WTC11 (cell line): ENCODE data around the gene SOS2. TPM values are rescaled to one million over a fixed set of nuclear protein-coding genes. Genes with fewer than 3 reads are reported as not detected.
"Not testable (repeated sequence)": the region's sequence is repeated elsewhere in the genome, so short reads cannot be mapped to it uniquely, and the experiment has no call there.

Source experiments
- ATAC-seq: fragments of 200-7000 bp; cut with Tn5 transposase; 2 replicates; pipeline ENCODE4 v1.10.0; 2021; ENCODE audit warnings: mild to moderate bottlenecking, moderate library complexity
- CTCF ChIA-PET: fragments of 300-600 bp; sonication (Branson Sonifier 250); formaldehyde crosslinking; loops from one replicate; lab custom pipeline; 2021; ENCODE audit warnings: antibody characterized with exemption; lab: Charles Lee
- POLR2A ChIA-PET: fragments of 350-600 bp; sonication (Branson Sonifier 250); formaldehyde crosslinking; loops from one replicate; lab custom pipeline; 2021; ENCODE audit warnings: antibody characterized with exemption; lab: Charles Lee
- DNase-seq: peaks from one replicate; pipeline ENCODE4 v3.0.0; 2021; ENCODE audit warnings: low spot score
- H3K27ac Mint-ChIP-seq: 2 replicates; pipeline ENCODE4 v1.8.0; 2021; ENCODE audit warnings: mixed read lengths
- H3K27me3 Mint-ChIP-seq: 2 replicates; pipeline ENCODE4 v1.8.0; 2021; ENCODE audit warnings: low read depth, mild to moderate bottlenecking, moderate library complexity, mixed read lengths
- H3K36me3 Mint-ChIP-seq: 2 replicates; pipeline ENCODE4 v1.8.0; 2021; ENCODE audit warnings: mixed read lengths
- H3K4me1 Mint-ChIP-seq: 2 replicates; pipeline ENCODE4 v1.8.0; 2022; ENCODE audit warnings: mixed read lengths
- H3K4me3 Mint-ChIP-seq: 2 replicates; pipeline ENCODE4 v1.8.0; 2021; ENCODE audit warnings: mild to moderate bottlenecking, moderate library complexity, mixed read lengths
- H3K9me3 Mint-ChIP-seq: 2 replicates; pipeline ENCODE4 v1.8.0; 2021; ENCODE audit warnings: mixed read lengths
- CDX4 ChIP-seq: fragments of 250-450 bp; sonication (Bioruptor Pico); IDR thresholded peaks from 2 replicates; pipeline ENCODE4 v1.9.0; 2021; ENCODE audit warnings: moderate library complexity, mild to moderate bottlenecking, inconsistent platforms, borderline replicate concordance
- CTCF ChIP-seq: fragments of 200-600 bp; IDR thresholded peaks from 2 replicates; pipeline ENCODE4 v1.8.0; 2022; ENCODE audit warnings: antibody characterized with exemption
- ELF4 ChIP-seq: sonication (generic); formaldehyde crosslinking; IDR thresholded peaks from 2 replicates; pipeline ENCODE4 v1.8.1; 2022; ENCODE audit warnings: low read depth, mild to moderate bottlenecking, moderate library complexity, missing genetic modification reagents
- ESRRA ChIP-seq: sonication (generic); formaldehyde crosslinking; IDR thresholded peaks from 2 replicates; pipeline ENCODE4 v1.8.1; 2022; ENCODE audit warnings: mild to moderate bottlenecking, missing genetic modification reagents, borderline replicate concordance
- JAZF1 ChIP-seq: fragments of 250-450 bp; sonication (Bioruptor Pico); IDR thresholded peaks from 2 replicates; pipeline ENCODE4 v1.9.0; 2021; ENCODE audit warnings: moderate library complexity, mild to moderate bottlenecking, inconsistent platforms
- JUN ChIP-seq: sonication (generic); formaldehyde crosslinking; IDR thresholded peaks from 2 replicates; pipeline ENCODE4 v1.8.0; 2023; ENCODE audit warnings: mild to moderate bottlenecking, missing genetic modification reagents
- MAX ChIP-seq: sonication (generic); formaldehyde crosslinking; IDR thresholded peaks from 2 replicates; pipeline ENCODE4 v1.8.0; 2022; ENCODE audit warnings: mild to moderate bottlenecking, missing genetic modification reagents
- MXD4 ChIP-seq: fragments of 250-450 bp; sonication (Bioruptor Pico); IDR thresholded peaks from 2 replicates; pipeline ENCODE4 v1.8.0; 2021; ENCODE audit warnings: mild to moderate bottlenecking, moderate library complexity, borderline replicate concordance
- NFATC4 ChIP-seq: fragments of 250-450 bp; sonication (Bioruptor Pico); IDR thresholded peaks from 2 replicates; pipeline ENCODE4 v1.9.0; 2021; ENCODE audit warnings: mild to moderate bottlenecking
- PRDM15 ChIP-seq: sonication (generic); formaldehyde crosslinking; IDR thresholded peaks from 2 replicates; pipeline ENCODE4 v1.8.0; 2022; ENCODE audit warnings: missing genetic modification reagents
- SOX15 ChIP-seq: fragments of 250-450 bp; sonication (Bioruptor Pico); IDR thresholded peaks from 2 replicates; pipeline ENCODE4 v1.9.0; 2021; ENCODE audit warnings: mild to moderate bottlenecking
- TP53 ChIP-seq: sonication (generic); formaldehyde crosslinking; IDR thresholded peaks from 2 replicates; pipeline ENCODE4 v1.8.1; 2023; ENCODE audit warnings: mild to moderate bottlenecking, missing genetic modification reagents
- USF2 ChIP-seq: sonication (generic); formaldehyde crosslinking; IDR thresholded peaks from 2 replicates; pipeline ENCODE4 v1.8.1; 2023; ENCODE audit warnings: mild to moderate bottlenecking, missing genetic modification reagents, moderate library complexity
- total RNA-seq: library from RNA; stranded (reverse); gene quantifications from 3 replicates; pipeline ENCODE4 v1.2.3, GENCODE V29; 2021
- TF ChIP-seq, protein P1 (sequence below): sonication (generic); formaldehyde crosslinking; IDR thresholded peaks from 2 replicates; pipeline ENCODE4 v1.8.1; 2023; ENCODE audit warnings: mild to moderate bottlenecking, moderate library complexity, missing genetic modification reagents
- TF ChIP-seq, protein P2 (sequence below): fragments of 250-450 bp; sonication (Bioruptor Pico); IDR thresholded peaks from 2 replicates; pipeline ENCODE4 v1.9.0; 2021; ENCODE audit warnings: mild to moderate bottlenecking, borderline replicate concordance
- TF ChIP-seq, protein P3 (sequence below): sonication (generic); formaldehyde crosslinking; IDR thresholded peaks from 2 replicates; pipeline ENCODE4 v1.8.1; 2022; ENCODE audit warnings: low read depth, mild to moderate bottlenecking, moderate library complexity, missing genetic modification reagents, borderline replicate concordance

The SOS2 gene
- total RNA-seq, 1 experiment from 2014 or later, result 11.0 TPM

- ATAC-seq (no peak; the same call in 1 of the 2 replicates), DNase-seq (no peak)
- Mint-ChIP-seq H3K27ac (no peak overlapping the region), H3K4me1 (peaks cover 8% of the 10 kb centered on the region)
- CTCF ChIA-PET, result interaction anchor here (0.9 to 1.1 kb wide), 2 partner anchors 22 to 220 kb away, joined by 3 read pairs; no protein-coding TSS in a partner anchor
- TF ChIP-seq MXD4, result no peak
- TF ChIP-seq CTCF, result no peak
- TF ChIP-seq, protein P1, sequence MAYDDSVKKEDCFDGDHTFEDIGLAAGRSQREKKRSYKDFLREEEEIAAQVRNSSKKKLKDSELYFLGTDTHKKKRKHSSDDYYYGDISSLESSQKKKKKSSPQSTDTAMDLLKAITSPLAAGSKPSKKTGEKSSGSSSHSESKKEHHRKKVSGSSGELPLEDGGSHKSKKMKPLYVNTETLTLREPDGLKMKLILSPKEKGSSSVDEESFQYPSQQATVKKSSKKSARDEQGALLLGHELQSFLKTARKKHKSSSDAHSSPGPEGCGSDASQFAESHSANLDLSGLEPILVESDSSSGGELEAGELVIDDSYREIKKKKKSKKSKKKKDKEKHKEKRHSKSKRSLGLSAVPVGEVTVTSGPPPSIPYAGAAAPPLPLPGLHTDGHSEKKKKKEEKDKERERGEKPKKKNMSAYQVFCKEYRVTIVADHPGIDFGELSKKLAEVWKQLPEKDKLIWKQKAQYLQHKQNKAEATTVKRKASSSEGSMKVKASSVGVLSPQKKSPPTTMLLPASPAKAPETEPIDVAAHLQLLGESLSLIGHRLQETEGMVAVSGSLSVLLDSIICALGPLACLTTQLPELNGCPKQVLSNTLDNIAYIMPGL (CRISPR knock-in tag), result no peak
- no peak for TF ChIP-seq PRDM15 (CRISPR knock-in tag)
- TF ChIP-seq, protein P2, sequence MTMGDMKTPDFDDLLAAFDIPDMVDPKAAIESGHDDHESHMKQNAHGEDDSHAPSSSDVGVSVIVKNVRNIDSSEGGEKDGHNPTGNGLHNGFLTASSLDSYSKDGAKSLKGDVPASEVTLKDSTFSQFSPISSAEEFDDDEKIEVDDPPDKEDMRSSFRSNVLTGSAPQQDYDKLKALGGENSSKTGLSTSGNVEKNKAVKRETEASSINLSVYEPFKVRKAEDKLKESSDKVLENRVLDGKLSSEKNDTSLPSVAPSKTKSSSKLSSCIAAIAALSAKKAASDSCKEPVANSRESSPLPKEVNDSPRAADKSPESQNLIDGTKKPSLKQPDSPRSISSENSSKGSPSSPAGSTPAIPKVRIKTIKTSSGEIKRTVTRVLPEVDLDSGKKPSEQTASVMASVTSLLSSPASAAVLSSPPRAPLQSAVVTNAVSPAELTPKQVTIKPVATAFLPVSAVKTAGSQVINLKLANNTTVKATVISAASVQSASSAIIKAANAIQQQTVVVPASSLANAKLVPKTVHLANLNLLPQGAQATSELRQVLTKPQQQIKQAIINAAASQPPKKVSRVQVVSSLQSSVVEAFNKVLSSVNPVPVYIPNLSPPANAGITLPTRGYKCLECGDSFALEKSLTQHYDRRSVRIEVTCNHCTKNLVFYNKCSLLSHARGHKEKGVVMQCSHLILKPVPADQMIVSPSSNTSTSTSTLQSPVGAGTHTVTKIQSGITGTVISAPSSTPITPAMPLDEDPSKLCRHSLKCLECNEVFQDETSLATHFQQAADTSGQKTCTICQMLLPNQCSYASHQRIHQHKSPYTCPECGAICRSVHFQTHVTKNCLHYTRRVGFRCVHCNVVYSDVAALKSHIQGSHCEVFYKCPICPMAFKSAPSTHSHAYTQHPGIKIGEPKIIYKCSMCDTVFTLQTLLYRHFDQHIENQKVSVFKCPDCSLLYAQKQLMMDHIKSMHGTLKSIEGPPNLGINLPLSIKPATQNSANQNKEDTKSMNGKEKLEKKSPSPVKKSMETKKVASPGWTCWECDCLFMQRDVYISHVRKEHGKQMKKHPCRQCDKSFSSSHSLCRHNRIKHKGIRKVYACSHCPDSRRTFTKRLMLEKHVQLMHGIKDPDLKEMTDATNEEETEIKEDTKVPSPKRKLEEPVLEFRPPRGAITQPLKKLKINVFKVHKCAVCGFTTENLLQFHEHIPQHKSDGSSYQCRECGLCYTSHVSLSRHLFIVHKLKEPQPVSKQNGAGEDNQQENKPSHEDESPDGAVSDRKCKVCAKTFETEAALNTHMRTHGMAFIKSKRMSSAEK, result no peak
- TF ChIP-seq SOX15 (CRISPR knock-in tag), result no peak
- no peak for TF ChIP-seq MAX (CRISPR knock-in tag)
- TF ChIP-seq, protein P3, sequence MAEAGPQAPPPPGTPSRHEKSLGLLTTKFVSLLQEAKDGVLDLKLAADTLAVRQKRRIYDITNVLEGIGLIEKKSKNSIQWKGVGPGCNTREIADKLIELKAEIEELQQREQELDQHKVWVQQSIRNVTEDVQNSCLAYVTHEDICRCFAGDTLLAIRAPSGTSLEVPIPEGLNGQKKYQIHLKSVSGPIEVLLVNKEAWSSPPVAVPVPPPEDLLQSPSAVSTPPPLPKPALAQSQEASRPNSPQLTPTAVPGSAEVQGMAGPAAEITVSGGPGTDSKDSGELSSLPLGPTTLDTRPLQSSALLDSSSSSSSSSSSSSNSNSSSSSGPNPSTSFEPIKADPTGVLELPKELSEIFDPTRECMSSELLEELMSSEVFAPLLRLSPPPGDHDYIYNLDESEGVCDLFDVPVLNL (CRISPR knock-in tag), result no peak
- no peak for TF ChIP-seq USF2 (CRISPR knock-in tag)
- TF ChIP-seq ESRRA (CRISPR knock-in tag), result no peak
- no peak for TF ChIP-seq ELF4
- no peak for TF ChIP-seq TP53 (CRISPR knock-in tag)
- no peak for TF ChIP-seq JUN (CRISPR knock-in tag)
- no peak for TF ChIP-seq JAZF1 (CRISPR knock-in tag)
- TF ChIP-seq NFATC4 (CRISPR knock-in tag), result no peak
- TF ChIP-seq CDX4, result no peak
- TF ChIP-seq, all 79 proteins: peak for 0
- Mint-ChIP-seq H3K27me3 (no peaks in the 10 kb centered on the region), H3K9me3 (no peaks in the 10 kb centered on the region), H3K4me3 (no peak overlapping the region), H3K36me3 (no peaks in the 10 kb centered on the region)
- POLR2A ChIA-PET, result interaction anchor here (0.6 kb wide), 2 partner anchors 108 to 227 kb away, joined by 4 to 7 read pairs; no protein-coding TSS in a partner anchor
These were observed 149.1 kb downstream of the SOS2 start for GRCh38 chr14:50082308-50082742.

DNA sequence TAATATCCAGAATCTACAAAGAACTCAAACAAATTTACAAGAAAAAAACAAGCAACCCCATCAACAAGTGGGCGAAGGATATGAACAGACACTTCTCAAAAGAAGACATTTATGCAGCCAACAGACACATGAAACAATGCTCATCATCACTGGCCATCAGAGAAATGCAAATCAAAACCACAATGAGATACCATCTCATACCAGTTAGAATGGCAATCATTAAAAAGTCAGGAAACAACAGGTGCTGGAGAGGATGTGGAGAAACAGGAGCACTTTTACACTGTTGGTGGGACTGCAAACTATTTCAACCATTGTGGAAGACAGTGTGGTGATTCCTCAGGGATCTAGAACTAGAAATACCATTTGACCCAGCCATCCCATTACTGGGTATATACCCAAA is 152.3 kb downstream of the SOS2 start:
- POLR2A ChIA-PET, H3K36me3 Mint-ChIP-seq, DNase-seq, ATAC-seq, H3K4me3 Mint-ChIP-seq, H3K9me3 Mint-ChIP-seq, H3K27ac Mint-ChIP-seq, H3K4me1 Mint-ChIP-seq, CTCF ChIA-PET, H3K27me3 Mint-ChIP-seq: not testable (repeated sequence)

DNA sequence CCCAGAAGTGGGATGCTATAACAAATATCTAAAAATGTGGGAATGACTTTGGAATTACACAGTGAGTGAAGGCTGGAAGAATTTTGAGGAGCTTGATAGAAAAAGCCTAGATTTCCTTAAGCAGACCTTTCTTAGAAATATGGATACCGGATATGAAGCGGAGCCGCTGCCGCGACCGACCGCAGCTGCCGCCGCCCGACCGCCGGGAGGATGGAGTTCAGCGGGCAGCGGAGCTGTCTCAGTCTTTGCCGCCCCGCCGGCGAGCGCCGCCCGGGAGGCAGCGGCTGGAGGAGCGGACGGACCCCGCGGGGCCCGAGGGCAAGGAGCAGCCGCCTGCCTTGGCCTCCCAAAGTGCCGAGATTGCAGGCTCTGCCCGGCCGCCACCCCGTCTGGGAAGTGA is 157.7 kb downstream of the SOS2 start:
- DNase-seq, H3K27ac Mint-ChIP-seq, H3K27me3 Mint-ChIP-seq, H3K4me3 Mint-ChIP-seq, CTCF ChIA-PET, ATAC-seq, H3K4me1 Mint-ChIP-seq, H3K9me3 Mint-ChIP-seq, POLR2A ChIA-PET, H3K36me3 Mint-ChIP-seq: not testable (repeated sequence)
